H9 (cell line): ENCODE results near the gene SERPIND1. TPM values are rescaled to one million over a fixed set of nuclear protein-coding genes. Genes with fewer than 3 reads are reported as not detected.

Source experiments
- DNase-seq: peaks from one replicate; pipeline ENCODE4 v3.0.0-alpha.2; 2017
- H2AFZ ChIP-seq: one replicate; pipeline ENCODE4 v1.6.1; 2013; ENCODE audit warnings: mild to moderate bottlenecking, low read length, control low read depth, moderate library complexity
- H2AK5ac ChIP-seq: 2 replicates; pipeline ENCODE4 v1.6.1; 2013; ENCODE audit warnings: low read length, control low read depth, mixed read lengths; ENCODE audit not compliant: insufficient read length
- H2BK120ac ChIP-seq: one replicate; pipeline ENCODE4 v1.6.1; 2013; ENCODE audit warnings: low read depth, mild to moderate bottlenecking, low read length, control low read depth, inconsistent platforms; ENCODE audit not compliant: poor library complexity, severe bottlenecking
- H2BK12ac ChIP-seq: 2 replicates; pipeline ENCODE4 v1.6.1; 2013; ENCODE audit warnings: low read length, control low read depth, mixed read lengths, low read depth; ENCODE audit not compliant: insufficient read length
- H2BK15ac ChIP-seq: 2 replicates; pipeline ENCODE4 v1.6.1; 2013; ENCODE audit warnings: low read depth, low read length, control low read depth
- H2BK20ac ChIP-seq: one replicate; pipeline ENCODE4 v1.6.1; 2013; ENCODE audit warnings: low read depth, mild to moderate bottlenecking, low read length, control low read depth, inconsistent platforms; ENCODE audit not compliant: poor library complexity, severe bottlenecking
- H2BK5ac ChIP-seq: 2 replicates; pipeline ENCODE4 v1.6.1; 2013; ENCODE audit warnings: low read length, control low read depth, mixed read lengths; ENCODE audit not compliant: insufficient read length
- H3K14ac ChIP-seq: 2 replicates; pipeline ENCODE4 v1.6.1; 2013; ENCODE audit warnings: low read length, control low read depth; ENCODE audit not compliant: insufficient read depth
- H3K18ac ChIP-seq: 2 replicates; pipeline ENCODE4 v1.6.1; 2013; ENCODE audit warnings: low read depth, mild to moderate bottlenecking, mixed read lengths, low read length, control low read depth; ENCODE audit not compliant: insufficient read length
- H3K23ac ChIP-seq: 2 replicates; pipeline ENCODE4 v1.6.1; 2013; ENCODE audit warnings: low read length, control low read depth, mixed read lengths, low read depth; ENCODE audit not compliant: insufficient read length
- H3K23me2 ChIP-seq: 2 replicates; pipeline ENCODE4 v1.6.1; 2013; ENCODE audit warnings: low read depth, mild to moderate bottlenecking, mixed read lengths, low read length, control low read depth; ENCODE audit not compliant: insufficient read length, poor library complexity, severe bottlenecking
- H3K27ac ChIP-seq: 2 replicates; pipeline ENCODE4 v1.5.1; 2013; ENCODE audit warnings: low read length, control low read depth, mixed read lengths, low read depth; ENCODE audit not compliant: insufficient read length
- H3K27me3 ChIP-seq: 2 replicates; pipeline ENCODE4 v1.6.1; 2013; ENCODE audit warnings: low read length, control low read depth, inconsistent platforms; ENCODE audit not compliant: insufficient read depth
- H3K4ac ChIP-seq: 2 replicates; pipeline ENCODE4 v1.6.1; 2013; ENCODE audit warnings: low read depth, mild to moderate bottlenecking, control low read depth, inconsistent platforms, low read length, moderate library complexity
- H3K4me1 ChIP-seq: 2 replicates; pipeline ENCODE4 v1.6.1; 2013; ENCODE audit warnings: low read length, control low read depth, inconsistent platforms; ENCODE audit not compliant: insufficient read depth
- H3K4me2 ChIP-seq: 2 replicates; pipeline ENCODE4 v1.6.1; 2013; ENCODE audit warnings: low read length, control low read depth, mixed read lengths; ENCODE audit not compliant: insufficient read length, insufficient read depth
- H3K56ac ChIP-seq: 2 replicates; pipeline ENCODE4 v1.6.1; 2013; ENCODE audit warnings: low read depth, mild to moderate bottlenecking, mixed read lengths, low read length, control low read depth; ENCODE audit not compliant: insufficient read length
- H3K79me1 ChIP-seq: 2 replicates; pipeline ENCODE4 v1.6.1; 2013; ENCODE audit warnings: low read depth, mild to moderate bottlenecking, moderate library complexity, low read length, control low read depth, inconsistent platforms; ENCODE audit not compliant: insufficient read depth, poor library complexity, severe bottlenecking
- H3K79me2 ChIP-seq: 2 replicates; pipeline ENCODE4 v1.6.1; 2013; ENCODE audit warnings: low read length, control low read depth, inconsistent platforms; ENCODE audit not compliant: insufficient read depth
- H3K9ac ChIP-seq: 2 replicates; pipeline ENCODE4 v1.6.1; 2013; ENCODE audit warnings: low read length, control low read depth, mixed read lengths; ENCODE audit not compliant: insufficient read length; ENCODE audit errors: extremely low read depth
- H3K9me3 ChIP-seq: one replicate; pipeline ENCODE4 v1.6.1; 2013; ENCODE audit warnings: low read depth, low read length, inconsistent platforms; ENCODE audit not compliant: control insufficient read depth
- H3T11ph ChIP-seq: one replicate; pipeline ENCODE4 v1.6.1; 2013; ENCODE audit warnings: mild to moderate bottlenecking, low read length, control low read depth, inconsistent platforms
- H4K20me1 ChIP-seq: one replicate; pipeline ENCODE4 v1.6.1; 2013; ENCODE audit not compliant: control insufficient read depth, insufficient read length, insufficient read depth
- H4K5ac ChIP-seq: 2 replicates; pipeline ENCODE4 v1.6.1; 2013; ENCODE audit warnings: low read depth, mild to moderate bottlenecking, mixed read lengths, low read length, control low read depth; ENCODE audit not compliant: insufficient read length
- H4K8ac ChIP-seq: replicated peaks from 2 replicates; pipeline ENCODE4 v1.6.1; 2013; ENCODE audit warnings: low read length, control low read depth, mixed read lengths, low read depth; ENCODE audit not compliant: insufficient read length
- H4K91ac ChIP-seq: 2 replicates; pipeline ENCODE4 v1.6.1; 2013; ENCODE audit warnings: low read depth, mild to moderate bottlenecking, moderate library complexity, mixed read lengths, low read length, control low read depth; ENCODE audit not compliant: insufficient read length
- H3K27ac Mint-ChIP-seq, 3 experiments: 2 replicates in 2 of 3; 3 replicates in 1 of 3; pipeline ENCODE4 v1.8.0; 2020 to 2021; ENCODE audit warnings: mixed read lengths in 3 of 3, mild to moderate bottlenecking in 1 of 3, moderate library complexity in 1 of 3
- H3K27me3 Mint-ChIP-seq: 2 replicates; pipeline ENCODE4 v1.8.0; 2021; ENCODE audit warnings: low read depth, mild to moderate bottlenecking, moderate library complexity, mixed read lengths
- H3K36me3 Mint-ChIP-seq, 3 experiments: 2 replicates in 2 of 3; 3 replicates in 1 of 3; pipeline ENCODE4 v1.8.0; 2020 to 2021; ENCODE audit warnings: low read depth in 3 of 3, mixed read lengths in 3 of 3; ENCODE audit not compliant: insufficient read depth in 1 of 3
- H3K4me1 Mint-ChIP-seq, 2 experiments: 2 replicates each; pipeline ENCODE4 v1.8.0; 2020; ENCODE audit warnings: mixed read lengths in 2 of 2
- H3K4me3 Mint-ChIP-seq, 2 experiments: 2 replicates in 1 of 2; 3 replicates in 1 of 2; pipeline ENCODE4 v1.8.0; 2020 to 2021; ENCODE audit warnings: mild to moderate bottlenecking in 2 of 2, mixed read lengths in 2 of 2, moderate library complexity in 1 of 2
- H3K9me3 Mint-ChIP-seq, 2 experiments: 2 replicates in 1 of 2; 3 replicates in 1 of 2; pipeline ENCODE4 v1.8.0; 2020; ENCODE audit warnings: mild to moderate bottlenecking in 2 of 2, mixed read lengths in 2 of 2, moderate library complexity in 1 of 2
- WGBS: extraction: QIAGEN DNeasy Blood & Tissue Kit; methylation state at CpG from one replicate; pipeline ENCODE4 v1.1.7; 2013; ENCODE audit warnings: missing lambda C conversion rate, low lambda C conversion rate, mixed read lengths; ENCODE audit not compliant: insufficient read length; ENCODE audit errors: extremely low coverage; 5-methylcytosine and 5-hydroxymethylcytosine counted together
- total RNA-seq: library from RNA; stranded (reverse); gene quantifications from 2 replicates; pipeline ENCODE4 v1.2.1, GENCODE V29; 2021
- TF ChIP-seq, protein P1 (sequence below): fragments of 200-600 bp; sonication (generic); conservative IDR thresholded peaks from 3 replicates; pipeline ENCODE4 v1.8.0; 2021; ENCODE audit warnings: antibody characterized with exemption, mild to moderate bottlenecking

Gene SERPIND1
- total RNA-seq, 1 experiment from 2014 or later = not detected

DNA sequence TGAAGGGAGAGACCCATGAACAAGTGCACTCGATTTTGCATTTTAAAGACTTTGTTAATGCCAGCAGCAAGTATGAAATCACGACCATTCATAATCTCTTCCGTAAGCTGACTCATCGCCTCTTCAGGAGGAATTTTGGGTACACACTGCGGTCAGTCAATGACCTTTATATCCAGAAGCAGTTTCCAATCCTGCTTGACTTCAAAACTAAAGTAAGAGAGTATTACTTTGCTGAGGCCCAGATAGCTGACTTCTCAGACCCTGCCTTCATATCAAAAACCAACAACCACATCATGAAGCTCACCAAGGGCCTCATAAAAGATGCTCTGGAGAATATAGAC, 5.9 kb downstream of the SERPIND1 start:
- Histone ChIP-seq H3T11ph (no peak overlapping the region), H4K91ac (no peak overlapping the region), H4K5ac (no peak overlapping the region), H3K4me2 (no peak overlapping the region), H2BK15ac (no peak overlapping the region), H2BK20ac (no peak overlapping the region), H3K79me1 (no peaks in the 10 kb centered on the region), H4K20me1 (no peaks in the 10 kb centered on the region), H3K4me1 (no peaks in the 10 kb centered on the region; the same call in none of the 2 replicates), H2BK12ac (no peak overlapping the region), H4K8ac (no peak overlapping the region), H3K9me3 (no peaks in the 10 kb centered on the region), H3K56ac (no peak overlapping the region), H3K79me2 (no peaks in the 10 kb centered on the region), H3K14ac (no peak overlapping the region), H3K23me2 (no peaks in the 10 kb centered on the region), H3K18ac (no peak overlapping the region), H2AFZ (no peak overlapping the region), H3K23ac (no peak overlapping the region), H3K9ac (no peak overlapping the region), H3K27me3 (no peaks in the 10 kb centered on the region), H3K27ac (no peak overlapping the region), H2AK5ac (no peak overlapping the region), H3K4ac (no peak overlapping the region), H2BK120ac (no peak overlapping the region), H2BK5ac (no peak overlapping the region)
- TF ChIP-seq, protein P1, sequence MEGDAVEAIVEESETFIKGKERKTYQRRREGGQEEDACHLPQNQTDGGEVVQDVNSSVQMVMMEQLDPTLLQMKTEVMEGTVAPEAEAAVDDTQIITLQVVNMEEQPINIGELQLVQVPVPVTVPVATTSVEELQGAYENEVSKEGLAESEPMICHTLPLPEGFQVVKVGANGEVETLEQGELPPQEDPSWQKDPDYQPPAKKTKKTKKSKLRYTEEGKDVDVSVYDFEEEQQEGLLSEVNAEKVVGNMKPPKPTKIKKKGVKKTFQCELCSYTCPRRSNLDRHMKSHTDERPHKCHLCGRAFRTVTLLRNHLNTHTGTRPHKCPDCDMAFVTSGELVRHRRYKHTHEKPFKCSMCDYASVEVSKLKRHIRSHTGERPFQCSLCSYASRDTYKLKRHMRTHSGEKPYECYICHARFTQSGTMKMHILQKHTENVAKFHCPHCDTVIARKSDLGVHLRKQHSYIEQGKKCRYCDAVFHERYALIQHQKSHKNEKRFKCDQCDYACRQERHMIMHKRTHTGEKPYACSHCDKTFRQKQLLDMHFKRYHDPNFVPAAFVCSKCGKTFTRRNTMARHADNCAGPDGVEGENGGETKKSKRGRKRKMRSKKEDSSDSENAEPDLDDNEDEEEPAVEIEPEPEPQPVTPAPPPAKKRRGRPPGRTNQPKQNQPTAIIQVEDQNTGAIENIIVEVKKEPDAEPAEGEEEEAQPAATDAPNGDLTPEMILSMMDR = no peak
- peaks cover 0 to 6% (median 0%) of the 10 kb centered on the region in 3 experiments; a peak in 1 of 7 replicates for H3K36me3 Mint-ChIP-seq
- DNase-seq = no peak
- H3K9me3 Mint-ChIP-seq = no peaks in the 10 kb centered on the region
- no CpG with 5 or more reads among the region's 5 CpGs for WGBS
- peaks cover 21 to 29% of the 10 kb centered on the region in 2 experiments for H3K4me1 Mint-ChIP-seq
- H3K27me3 Mint-ChIP-seq = no peaks in the 10 kb centered on the region
- H3K4me3 Mint-ChIP-seq = no peak overlapping the region
- H3K27ac Mint-ChIP-seq = no peak overlapping the region
